ENCODE data around the gene CCNY. TPM values are rescaled to one million over a fixed set of nuclear protein-coding genes. Genes with fewer than 3 reads are reported as not detected.

Gene CCNY
- total RNA-seq, 1 experiment from 2014 or later, result 53.3 TPM

GRCh38 chr10:35420827-35421552 lies 84.7 kb downstream of the CCNY start (continued):
- no peak for TF ChIP-seq CTCF (IDR thresholded peaks at IDR 0.05)

DNA sequence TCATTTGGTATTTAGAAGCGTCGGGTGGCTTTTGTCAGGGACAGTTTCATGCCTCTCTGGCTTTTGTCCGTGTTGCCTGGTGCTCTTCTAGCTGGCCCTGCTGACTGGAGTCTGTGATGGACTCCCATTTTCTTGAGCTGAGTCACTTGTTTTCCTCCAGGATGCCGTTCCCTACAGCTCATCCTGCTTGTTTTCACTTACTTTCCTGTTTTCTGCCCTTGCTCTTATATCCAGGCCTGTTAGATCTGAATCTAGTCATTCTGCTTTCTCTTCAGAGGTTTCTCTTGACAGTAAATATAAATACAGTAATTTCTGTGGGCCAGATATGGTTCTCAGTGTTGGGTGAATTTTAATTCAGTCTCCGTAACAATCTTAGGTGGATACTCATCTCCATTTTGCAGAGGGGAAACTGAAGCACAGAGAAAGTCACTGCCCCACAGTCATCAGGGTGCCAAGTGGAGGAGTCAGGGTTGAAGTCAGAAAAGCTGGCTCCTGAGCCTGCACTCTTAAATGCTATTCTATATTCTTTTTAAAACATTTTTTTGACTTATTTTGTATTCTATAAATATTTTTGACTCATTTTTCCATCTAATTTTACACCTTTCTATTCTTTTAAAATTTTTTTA lies 85.4 kb downstream of the CCNY start:
- no peak for DNase-seq (ENCODE audit: low spot score)
- Mint-ChIP-seq H3K9me3 (no peaks in the 10 kb centered on the region), H3K36me3 (no peaks in the 10 kb centered on the region), H3K4me1 (peaks cover 64% of the 10 kb centered on the region), H3K4me3 (no peak overlapping the region), H3K27ac (peak overlapping the region; percentile 65), H3K27me3 (ENCODE audit: low read depth) (no peaks in the 10 kb centered on the region)
- POLR2A ChIA-PET, result no interaction called here
- ATAC-seq, result 0 out of 2 replicates have a peak, but pooled peaks have one; percentile 11
- TF ChIP-seq HMGA2 (CRISPR knock-in tag; IDR thresholded peaks at IDR 0.05) (peak; percentile 38; the same call in 1 of the 2 replicates), ZNF423 (CRISPR knock-in tag; IDR thresholded peaks at IDR 0.05) (no peak)
- CTCF ChIA-PET, result interaction anchor here (0.6 to 1.6 kb wide), 4 partner anchors 42 to 226 kb away, joined by 3 to 5 read pairs (median 3); no protein-coding TSS in a partner anchor

DNA sequence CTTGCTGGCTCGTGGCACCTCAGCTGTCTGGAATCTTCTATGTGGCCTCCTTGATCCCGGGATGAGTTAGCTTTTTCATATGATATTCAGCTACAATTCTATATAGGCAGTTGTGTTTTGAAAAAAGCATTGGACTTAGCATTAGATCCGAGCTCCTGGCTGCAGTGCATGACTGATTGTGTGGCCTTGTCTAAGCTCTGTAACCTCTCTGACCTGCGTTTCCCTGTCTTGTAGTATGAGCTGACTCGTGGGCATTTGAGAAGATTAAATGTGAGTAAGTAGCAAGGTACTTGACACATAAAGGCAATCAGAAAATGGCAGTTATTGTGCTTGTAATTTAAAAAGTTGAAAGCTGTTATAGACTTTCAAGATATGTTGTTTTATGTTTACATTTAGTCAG lies 85.9 kb downstream of the CCNY start:
- Mint-ChIP-seq H3K27ac (no peak overlapping the region), H3K27me3 (ENCODE audit: low read depth) (no peaks in the 10 kb centered on the region), H3K36me3 (no peaks in the 10 kb centered on the region), H3K4me1 (peaks cover 64% of the 10 kb centered on the region), H3K4me3 (no peak overlapping the region), H3K9me3 (no peaks in the 10 kb centered on the region)
- DNase-seq (ENCODE audit: low spot score), result no peak
- ChIA-PET CTCF (interaction anchor here (0.7 to 1.6 kb wide), 3 partner anchors 43 to 227 kb away, joined by 3 to 5 read pairs (median 3); no protein-coding TSS in a partner anchor), POLR2A (no interaction called here)
- TF ChIP-seq ZNF232 (CRISPR knock-in tag; IDR thresholded peaks at IDR 0.05), result no peak
- TF ChIP-seq SOX15 (CRISPR knock-in tag; IDR thresholded peaks at IDR 0.05), result no peak
- no peak for TF ChIP-seq GRHL2 (CRISPR knock-in tag; IDR thresholded peaks at IDR 0.05; ENCODE audit: insufficient replicate concordance, severe bottlenecking)
- no peak for TF ChIP-seq PRRX2 (CRISPR knock-in tag; IDR thresholded peaks at IDR 0.05)
- no peak for TF ChIP-seq USF1 (CRISPR knock-in tag; IDR thresholded peaks at IDR 0.05)
- TF ChIP-seq ZNF281 (CRISPR knock-in tag; IDR thresholded peaks at IDR 0.05), result no peak
- no peak for TF ChIP-seq MXD4 (CRISPR knock-in tag; IDR thresholded peaks at IDR 0.05; ENCODE audit: borderline replicate concordance)
- TF ChIP-seq, protein P1, sequence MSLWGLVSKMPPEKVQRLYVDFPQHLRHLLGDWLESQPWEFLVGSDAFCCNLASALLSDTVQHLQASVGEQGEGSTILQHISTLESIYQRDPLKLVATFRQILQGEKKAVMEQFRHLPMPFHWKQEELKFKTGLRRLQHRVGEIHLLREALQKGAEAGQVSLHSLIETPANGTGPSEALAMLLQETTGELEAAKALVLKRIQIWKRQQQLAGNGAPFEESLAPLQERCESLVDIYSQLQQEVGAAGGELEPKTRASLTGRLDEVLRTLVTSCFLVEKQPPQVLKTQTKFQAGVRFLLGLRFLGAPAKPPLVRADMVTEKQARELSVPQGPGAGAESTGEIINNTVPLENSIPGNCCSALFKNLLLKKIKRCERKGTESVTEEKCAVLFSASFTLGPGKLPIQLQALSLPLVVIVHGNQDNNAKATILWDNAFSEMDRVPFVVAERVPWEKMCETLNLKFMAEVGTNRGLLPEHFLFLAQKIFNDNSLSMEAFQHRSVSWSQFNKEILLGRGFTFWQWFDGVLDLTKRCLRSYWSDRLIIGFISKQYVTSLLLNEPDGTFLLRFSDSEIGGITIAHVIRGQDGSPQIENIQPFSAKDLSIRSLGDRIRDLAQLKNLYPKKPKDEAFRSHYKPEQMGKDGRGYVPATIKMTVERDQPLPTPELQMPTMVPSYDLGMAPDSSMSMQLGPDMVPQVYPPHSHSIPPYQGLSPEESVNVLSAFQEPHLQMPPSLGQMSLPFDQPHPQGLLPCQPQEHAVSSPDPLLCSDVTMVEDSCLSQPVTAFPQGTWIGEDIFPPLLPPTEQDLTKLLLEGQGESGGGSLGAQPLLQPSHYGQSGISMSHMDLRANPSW (CRISPR knock-in tag; conservative IDR thresholded peaks at IDR 0.05; ENCODE audit: low read depth), result no peak
- TF ChIP-seq CREM (CRISPR knock-in tag; IDR thresholded peaks at IDR 0.05), result no peak
- no peak for TF ChIP-seq FOXJ3 (CRISPR knock-in tag; IDR thresholded peaks at IDR 0.05; ENCODE audit: borderline replicate concordance)
- TF ChIP-seq E2F4 (CRISPR knock-in tag; IDR thresholded peaks at IDR 0.05; ENCODE audit: borderline replicate concordance, low read depth), result no peak
- no peak for TF ChIP-seq TP53 (CRISPR knock-in tag; IDR thresholded peaks at IDR 0.05)
- no peak for TF ChIP-seq TEAD4 (CRISPR knock-in tag; IDR thresholded peaks at IDR 0.05)
- TF ChIP-seq ZNF121 (CRISPR knock-in tag; IDR thresholded peaks at IDR 0.05), result no peak
- no peak for TF ChIP-seq KAT7 (CRISPR knock-in tag; IDR thresholded peaks at IDR 0.05; ENCODE audit: borderline replicate concordance)
- no peak for ATAC-seq

Measured in WTC11 (cell line).